Measurements from ENCODE around the gene PAM. TPM values are rescaled to one million over a fixed set of nuclear protein-coding genes. Genes with fewer than 3 reads are reported as not detected.
A peak's percentile ranks its signal among the peaks of the same experiment; 100 is the strongest.

The PAM gene
- total RNA-seq, 1 donor from 2014 or later, result 171 TPM

- no peaks in the 10 kb centered on the region for H3K36me3 ChIP-seq
- H3K27me3 ChIP-seq (ENCODE audit: low read depth), result no peaks in the 10 kb centered on the region
- no peak overlapping the region for H3K4me3 ChIP-seq
- ATAC-seq, result no peak
- no peaks in the 10 kb centered on the region for H3K9me3 ChIP-seq
- H3K4me1 ChIP-seq, result peaks cover 33% of the 10 kb centered on the region
- no peak overlapping the region for H3K27ac ChIP-seq
- intact Hi-C loops (cut with DNase I), result no loop called here
- no peak for DNase-seq
- TF ChIP-seq CTCF (IDR thresholded peaks at IDR 0.05), result no peak
Observed at GRCh38 chr5:102765350-102765749, 10.2 kb downstream of the PAM start.

GRCh38 chr5:102766295-102767090 lies 11.4 kb downstream of the PAM start:
- no peak for DNase-seq
- Histone ChIP-seq H3K36me3 (no peaks in the 10 kb centered on the region), H3K4me1 (peaks cover 30% of the 10 kb centered on the region), H3K4me3 (no peak overlapping the region), H3K27me3 (ENCODE audit: low read depth) (no peaks in the 10 kb centered on the region), H3K9me3 (no peaks in the 10 kb centered on the region), H3K27ac (no peak overlapping the region)
- ATAC-seq, result no peak
- TF ChIP-seq CTCF (IDR thresholded peaks at IDR 0.05), result no peak
- intact Hi-C loops (cut with DNase I), result no loop called here

GRCh38 chr5:102767862-102768261 lies 12.8 kb downstream of the PAM start:
- Histone ChIP-seq H3K27me3 (ENCODE audit: low read depth) (no peaks in the 10 kb centered on the region), H3K27ac (no peak overlapping the region), H3K4me3 (no peak overlapping the region), H3K4me1 (peaks cover 29% of the 10 kb centered on the region), H3K9me3 (no peaks in the 10 kb centered on the region), H3K36me3 (no peaks in the 10 kb centered on the region)
- DNase-seq, result no peak
- no peak for TF ChIP-seq CTCF (IDR thresholded peaks at IDR 0.05)
- no peak for ATAC-seq
- intact Hi-C loops (cut with DNase I), result no loop called here

GRCh38 chr5:102770803-102771202 lies 15.7 kb downstream of the PAM start:
- Histone ChIP-seq H3K36me3 (no peaks in the 10 kb centered on the region), H3K27ac (no peak overlapping the region), H3K4me1 (peaks cover 23% of the 10 kb centered on the region), H3K27me3 (ENCODE audit: low read depth) (no peaks in the 10 kb centered on the region), H3K4me3 (no peak overlapping the region), H3K9me3 (no peaks in the 10 kb centered on the region)
- ATAC-seq (no peak), DNase-seq (no peak)
- no peak for TF ChIP-seq CTCF (IDR thresholded peaks at IDR 0.05)
- intact Hi-C loops (cut with DNase I), result no loop called here

GRCh38 chr5:102771435-102771834 lies 16.3 kb downstream of the PAM start:
- peaks cover 23% of the 10 kb centered on the region for H3K4me1 ChIP-seq
- H3K4me3 ChIP-seq, result no peak overlapping the region
- TF ChIP-seq CTCF (IDR thresholded peaks at IDR 0.05), result no peak
- ATAC-seq, result peak; percentile 27 to 65
- peak overlapping the region; percentile 31 for H3K27ac ChIP-seq
- no peaks in the 10 kb centered on the region for H3K27me3 ChIP-seq (ENCODE audit: low read depth)
- no peaks in the 10 kb centered on the region for H3K36me3 ChIP-seq
- no peaks in the 10 kb centered on the region for H3K9me3 ChIP-seq
- DNase-seq, result no peak
- intact Hi-C loops (cut with DNase I), result no loop called here

Data from lower lobe of right lung (tissue), 2 donors.